ENCODE measurements around the gene SORL1-AS1.
A peak's percentile ranks its signal among the peaks of the same experiment; 100 is the strongest.

The SORL1-AS1 gene

GRCh38 chr11:121437686-121438078 lies 15.1 kb downstream of the SORL1-AS1 start:
- DNase-seq (ENCODE audit: low spot score in 2 of 2), result no peak
- H3K36me3 Mint-ChIP-seq, result no peaks in the 10 kb centered on the region
- H3K4me3 Mint-ChIP-seq, result no peak overlapping the region
- H3K27ac Mint-ChIP-seq, result no peak overlapping the region
- peaks cover 2% of the 10 kb centered on the region for H3K27me3 Mint-ChIP-seq
- no peaks in the 10 kb centered on the region for H3K9me3 Mint-ChIP-seq
- H3K4me1 Mint-ChIP-seq, result no peaks in the 10 kb centered on the region
- ATAC-seq (ENCODE audit: low read depth), result no peak

- no peak overlapping the region for H3K4me3 Mint-ChIP-seq
- ATAC-seq (ENCODE audit: low read depth) (no peak), DNase-seq (ENCODE audit: low spot score in 2 of 2) (no peak)
- peaks cover 2% of the 10 kb centered on the region for H3K27me3 Mint-ChIP-seq
- H3K9me3 Mint-ChIP-seq, result no peaks in the 10 kb centered on the region
- H3K27ac Mint-ChIP-seq, result no peak overlapping the region
- no peaks in the 10 kb centered on the region for H3K4me1 Mint-ChIP-seq
- H3K36me3 Mint-ChIP-seq, result no peaks in the 10 kb centered on the region
Measured at GRCh38 chr11:121437018-121437685, 15.6 kb downstream of the SORL1-AS1 start.

- Mint-ChIP-seq H3K9me3 (no peaks in the 10 kb centered on the region), H3K4me1 (no peaks in the 10 kb centered on the region)
- no peak for DNase-seq (ENCODE audit: low spot score in 2 of 2)
Measured at GRCh38 chr11:121435551-121436511, 16.9 kb downstream of the SORL1-AS1 start.

GRCh38 chr11:121435132-121435531 lies 17.6 kb downstream of the SORL1-AS1 start:
- Mint-ChIP-seq H3K27me3 (peaks cover 2% of the 10 kb centered on the region), H3K4me1 (peaks cover 5% of the 10 kb centered on the region), H3K27ac (no peak overlapping the region), H3K36me3 (no peaks in the 10 kb centered on the region), H3K4me3 (no peak overlapping the region), H3K9me3 (no peaks in the 10 kb centered on the region)
- DNase-seq (ENCODE audit: low spot score in 2 of 2), result no peak
- no peak for ATAC-seq (ENCODE audit: low read depth)

More at GRCh38 chr11:121435551-121436511, 16.9 kb downstream of the SORL1-AS1 start:
- Mint-ChIP-seq H3K27me3 (peaks cover 2% of the 10 kb centered on the region), H3K36me3 (no peaks in the 10 kb centered on the region), H3K4me3 (no peak overlapping the region), H3K27ac (no peak overlapping the region)
- no peak for ATAC-seq (ENCODE audit: low read depth)

GRCh38 chr11:121431820-121432526 lies 20.8 kb downstream of the SORL1-AS1 start:
- Mint-ChIP-seq H3K9me3 (no peaks in the 10 kb centered on the region), H3K27ac (peak overlapping the region; percentile 2), H3K27me3 (no peaks in the 10 kb centered on the region), H3K4me1 (peaks cover 10% of the 10 kb centered on the region), H3K4me3 (no peak overlapping the region), H3K36me3 (no peaks in the 10 kb centered on the region)
- DNase-seq (ENCODE audit: low spot score in 2 of 2) (no peak), ATAC-seq (ENCODE audit: low read depth) (no peak)

GRCh38 chr11:121429556-121429955 lies 23.2 kb downstream of the SORL1-AS1 start:
- peaks cover 3% of the 10 kb centered on the region for H3K36me3 Mint-ChIP-seq
- DNase-seq (ENCODE audit: low spot score in 2 of 2) (no peak), ATAC-seq (ENCODE audit: low read depth) (no peak)
- H3K4me3 Mint-ChIP-seq, result no peak overlapping the region
- peaks cover 14% of the 10 kb centered on the region for H3K4me1 Mint-ChIP-seq
- H3K9me3 Mint-ChIP-seq, result peaks cover 3% of the 10 kb centered on the region
- H3K27ac Mint-ChIP-seq, result peak overlapping the region; percentile 88
- peaks cover 5% of the 10 kb centered on the region for H3K27me3 Mint-ChIP-seq

- peaks cover 32% of the 10 kb centered on the region for H3K4me1 Mint-ChIP-seq
- DNase-seq (ENCODE audit: low spot score in 2 of 2) (no peak), ATAC-seq (ENCODE audit: low read depth) (no peak)
- no peak overlapping the region for H3K4me3 Mint-ChIP-seq
- H3K9me3 Mint-ChIP-seq, result peaks cover 5% of the 10 kb centered on the region
- no peak overlapping the region for H3K27ac Mint-ChIP-seq
- peaks cover 3% of the 10 kb centered on the region for H3K36me3 Mint-ChIP-seq
- H3K27me3 Mint-ChIP-seq, result peaks cover 5% of the 10 kb centered on the region
Measured at GRCh38 chr11:121427400-121427744, 25.4 kb downstream of the SORL1-AS1 start.

GRCh38 chr11:121426476-121427399 lies 26.0 kb downstream of the SORL1-AS1 start:
- peaks cover 5% of the 10 kb centered on the region for H3K9me3 Mint-ChIP-seq
- DNase-seq (ENCODE audit: low spot score in 2 of 2) (peak in 1 of 2 donors; percentile 41), ATAC-seq (ENCODE audit: low read depth) (peak; percentile 48)
- no peak overlapping the region for H3K27ac Mint-ChIP-seq
- peaks cover 3% of the 10 kb centered on the region for H3K36me3 Mint-ChIP-seq
- peaks cover 5% of the 10 kb centered on the region for H3K27me3 Mint-ChIP-seq
- peaks cover 35% of the 10 kb centered on the region for H3K4me1 Mint-ChIP-seq
- peak overlapping the region; percentile 64 for H3K4me3 Mint-ChIP-seq

GRCh38 chr11:121425828-121426227 lies 26.9 kb downstream of the SORL1-AS1 start:
- Mint-ChIP-seq H3K9me3 (peaks cover 5% of the 10 kb centered on the region), H3K27me3 (peaks cover 5% of the 10 kb centered on the region), H3K36me3 (peaks cover 3% of the 10 kb centered on the region), H3K27ac (no peak overlapping the region), H3K4me1 (peaks cover 37% of the 10 kb centered on the region), H3K4me3 (no peak overlapping the region)
- DNase-seq (ENCODE audit: low spot score in 2 of 2) (no peak), ATAC-seq (ENCODE audit: low read depth) (no peak)

- H3K4me1 Mint-ChIP-seq, result peaks cover 33% of the 10 kb centered on the region
- peaks cover 5% of the 10 kb centered on the region for H3K9me3 Mint-ChIP-seq
- peak overlapping the region; percentile 31 for H3K27ac Mint-ChIP-seq
- peak in 1 of 2 donors; percentile 12 for DNase-seq (ENCODE audit: low spot score in 2 of 2)
- no peak overlapping the region for H3K4me3 Mint-ChIP-seq
- peaks cover 3% of the 10 kb centered on the region for H3K36me3 Mint-ChIP-seq
- H3K27me3 Mint-ChIP-seq, result peaks cover 5% of the 10 kb centered on the region
- peak; percentile 64 for ATAC-seq (ENCODE audit: low read depth)
Measured at GRCh38 chr11:121422675-121423074, 30.1 kb downstream of the SORL1-AS1 start.

- peaks cover 3% of the 10 kb centered on the region for H3K36me3 Mint-ChIP-seq
- ATAC-seq (ENCODE audit: low read depth), result no peak
- peaks cover 5% of the 10 kb centered on the region for H3K9me3 Mint-ChIP-seq
- peaks cover 2% of the 10 kb centered on the region for H3K27me3 Mint-ChIP-seq
- H3K4me1 Mint-ChIP-seq, result peaks cover 28% of the 10 kb centered on the region
- no peak overlapping the region for H3K4me3 Mint-ChIP-seq
- no peak for DNase-seq (ENCODE audit: low spot score in 2 of 2)
- H3K27ac Mint-ChIP-seq, result no peak overlapping the region
Measured at GRCh38 chr11:121421149-121421901, 31.4 kb downstream of the SORL1-AS1 start.

- peaks cover 5% of the 10 kb centered on the region for H3K9me3 Mint-ChIP-seq
- H3K4me1 Mint-ChIP-seq, result peaks cover 28% of the 10 kb centered on the region
- ATAC-seq (ENCODE audit: low read depth) (no peak), DNase-seq (ENCODE audit: low spot score in 2 of 2) (no peak)
- H3K27me3 Mint-ChIP-seq, result peaks cover 2% of the 10 kb centered on the region
- no peak overlapping the region for H3K4me3 Mint-ChIP-seq
- no peak overlapping the region for H3K27ac Mint-ChIP-seq
- H3K36me3 Mint-ChIP-seq, result peaks cover 3% of the 10 kb centered on the region
Measured at GRCh38 chr11:121420398-121420797, 32.4 kb downstream of the SORL1-AS1 start.

GRCh38 chr11:121419836-121420235 lies 32.9 kb downstream of the SORL1-AS1 start:
- no peak overlapping the region for H3K27ac Mint-ChIP-seq
- no peaks in the 10 kb centered on the region for H3K36me3 Mint-ChIP-seq
- peaks cover 28% of the 10 kb centered on the region for H3K4me1 Mint-ChIP-seq
- peaks cover 2% of the 10 kb centered on the region for H3K9me3 Mint-ChIP-seq
- no peak for DNase-seq (ENCODE audit: low spot score in 2 of 2)
- no peak for ATAC-seq (ENCODE audit: low read depth)
- H3K4me3 Mint-ChIP-seq, result no peak overlapping the region
- H3K27me3 Mint-ChIP-seq, result no peaks in the 10 kb centered on the region

All from memory B cell (primary cell).